ENCODE results near the gene PURA. TPM values are rescaled to one million over a fixed set of nuclear protein-coding genes. Genes with fewer than 3 reads are reported as not detected.
"Not testable (repeated sequence)": the region's sequence is repeated elsewhere in the genome, so short reads cannot be mapped to it uniquely, and the experiment has no call there.

Gene PURA
- total and polyA plus RNA-seq, 8 donors: 3.3 to 30.8 (median 20.2) TPM

GRCh38 chr5:140153255-140153654 lies 39.3 kb downstream of the PURA start:
- no peak overlapping the region for H3K27ac ChIP-seq

GRCh38 chr5:140153905-140154304 lies 40.0 kb downstream of the PURA start:
- WGBS, 5 donors: 70 to 82% (median 76%) methylated on average over 8 of the region's 8 CpGs
- TF ChIP-seq POLR2AphosphoS5 (IDR thresholded peaks at IDR 0.05) (no peak), EP300 (IDR thresholded peaks at IDR 0.05) (no peak), CTCF (IDR thresholded peaks at IDR 0.05) (no peak), POLR2A (IDR thresholded peaks at IDR 0.05) (no peak)
- H3K27ac ChIP-seq: no peak overlapping the region
- intact Hi-C loops (cut with DNase I; ENCODE audit: low total_unique reads): no loop called here
- peaks cover 24 to 41% (median 33%) of the 10 kb centered on the region in 4 donors for H3K4me1 ChIP-seq
- no peaks in the 10 kb centered on the region for H3K27me3 ChIP-seq
- H3K4me3 ChIP-seq: no peak overlapping the region
- DNase-seq: no peak
- H3K36me3 ChIP-seq: no peaks in the 10 kb centered on the region
- H3K9me3 ChIP-seq: no peaks in the 10 kb centered on the region

More at GRCh38 chr5:140153255-140153654, 39.3 kb downstream of the PURA start:
- Histone ChIP-seq H3K36me3 (no peaks in the 10 kb centered on the region), H3K4me1 (peaks cover 24 to 41% (median 33%) of the 10 kb centered on the region in 4 donors), H3K4me3 (no peak overlapping the region), H3K9me3 (no peaks in the 10 kb centered on the region), H3K27me3 (no peaks in the 10 kb centered on the region)
- 51 to 72% (median 63%) methylated on average over 6 to 7 of the region's 7 CpGs for WGBS, 5 donors
- TF ChIP-seq EP300 (IDR thresholded peaks at IDR 0.05) (no peak), CTCF (IDR thresholded peaks at IDR 0.05) (no peak), POLR2A (IDR thresholded peaks at IDR 0.05) (no peak), POLR2AphosphoS5 (IDR thresholded peaks at IDR 0.05) (no peak)
- no peak for DNase-seq
- intact Hi-C loops (cut with DNase I; ENCODE audit: low total_unique reads): no loop called here

- H3K9me3 ChIP-seq; H3K27me3 ChIP-seq; intact Hi-C loops (cut with DNase I; ENCODE audit: low total_unique reads); H3K36me3 ChIP-seq; DNase-seq; H3K4me3 ChIP-seq; H3K27ac ChIP-seq: not testable (repeated sequence)
- WGBS, 5 donors: 74 to 83% (median 80%) methylated on average over 21 of the region's 21 CpGs
- peaks cover 24 to 41% (median 31%) of the 10 kb centered on the region in 4 donors for H3K4me1 ChIP-seq
These were observed 40.9 kb downstream of the PURA start for GRCh38 chr5:140154710-140155381.

- H3K4me3 ChIP-seq: peak overlapping the region; percentile 24 to 44 (median 36)
- peaks cover 14 to 35% (median 25%) of the 10 kb centered on the region in 4 donors for H3K4me1 ChIP-seq
- TF ChIP-seq POLR2A (IDR thresholded peaks at IDR 0.05) (no peak), CTCF (IDR thresholded peaks at IDR 0.05) (peak in 5 of 7 experiments; percentile 83 to 94 (median 89)), POLR2AphosphoS5 (IDR thresholded peaks at IDR 0.05) (peak in 1 of 3 donors; percentile 66), EP300 (IDR thresholded peaks at IDR 0.05) (no peak)
- intact Hi-C loops (cut with DNase I; ENCODE audit: low total_unique reads): no loop called here
- 3 to 13% (median 10%) methylated on average over 23 to 30 of the region's 30 CpGs for WGBS, 5 donors
- peak; percentile 93 to 96 for DNase-seq
- peak overlapping the region; percentile 6 to 68 (median 29) for H3K27ac ChIP-seq
- H3K9me3 ChIP-seq: no peaks in the 10 kb centered on the region
- H3K27me3 ChIP-seq: no peaks in the 10 kb centered on the region
- H3K36me3 ChIP-seq: no peaks in the 10 kb centered on the region
These were observed 43.3 kb downstream of the PURA start for GRCh38 chr5:140157032-140157781.

Data from stomach (tissue), 9 donors.